Glutamatergic neuron (in vitro differentiated cells): Measurements from ENCODE around the gene CLEC19A. TPM values are rescaled to one million over a fixed set of nuclear protein-coding genes. Genes with fewer than 3 reads are reported as not detected.

Source experiments
- DNase-seq: peaks from one replicate; pipeline ENCODE4 v3.0.0; 2022
- H3K27ac Mint-ChIP-seq: one replicate; pipeline ENCODE4 v1.8.0; 2020; ENCODE audit warnings: mild to moderate bottlenecking, mixed read lengths, inconsistent platforms; ENCODE audit not compliant: unreplicated experiment
- H3K27me3 Mint-ChIP-seq: one replicate; pipeline ENCODE4 v1.8.0; 2020; ENCODE audit warnings: mild to moderate bottlenecking, moderate library complexity, mixed read lengths, inconsistent platforms; ENCODE audit not compliant: unreplicated experiment
- H3K36me3 Mint-ChIP-seq: one replicate; pipeline ENCODE4 v1.8.0; 2020; ENCODE audit warnings: mild to moderate bottlenecking, mixed read lengths, inconsistent platforms; ENCODE audit not compliant: unreplicated experiment
- H3K4me1 Mint-ChIP-seq: one replicate; pipeline ENCODE4 v1.8.0; 2020; ENCODE audit warnings: mild to moderate bottlenecking, low read depth, mixed read lengths, inconsistent platforms; ENCODE audit not compliant: unreplicated experiment
- H3K4me3 Mint-ChIP-seq: one replicate; pipeline ENCODE4 v1.8.0; 2020; ENCODE audit warnings: mild to moderate bottlenecking, mixed read lengths, inconsistent platforms; ENCODE audit not compliant: unreplicated experiment
- H3K9me3 Mint-ChIP-seq: one replicate; pipeline ENCODE4 v1.8.0; 2020; ENCODE audit warnings: mild to moderate bottlenecking, moderate library complexity, mixed read lengths, inconsistent platforms; ENCODE audit not compliant: unreplicated experiment
- total RNA-seq: library from RNA; stranded (reverse); fragmentation: NEBNext Ultra II Directional; extraction: Animal tissue kit (Norgen Biotek cat#: 25700); gene quantifications from one replicate; pipeline ENCODE4 v1.2.1, GENCODE V29; 2021; ENCODE audit not compliant: unreplicated experiment
- TF ChIP-seq, protein P1 (sequence below): fragments of 200-600 bp; sonication (generic); IDR thresholded peaks from one replicate; pipeline ENCODE4 v1.5.0; 2021; ENCODE audit not compliant: partially characterized antibody, unreplicated experiment

CLEC19A gene
- total RNA-seq, 1 donor from 2014 or later = not detected

DNA sequence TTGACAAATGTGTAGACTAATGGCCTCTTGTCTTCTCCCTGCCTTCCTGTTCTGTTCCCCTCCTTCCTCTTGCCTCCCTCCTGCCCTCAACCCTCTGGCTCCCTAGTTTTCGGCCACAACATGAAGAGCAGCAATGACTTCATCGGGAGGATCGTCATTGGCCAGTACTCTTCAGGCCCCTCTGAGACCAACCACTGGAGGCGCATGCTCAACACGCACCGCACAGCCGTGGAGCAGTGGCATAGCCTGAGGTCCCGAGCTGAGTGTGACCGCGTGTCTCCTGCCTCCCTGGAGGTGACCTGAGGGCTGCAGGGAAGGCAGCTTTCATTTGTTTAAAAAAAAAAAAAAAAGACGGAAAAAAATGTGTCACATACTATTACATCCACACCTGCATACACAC lies 18.8 kb upstream of the CLEC19A start:
- H3K4me1 Mint-ChIP-seq = peaks cover 4% of the 10 kb centered on the region
- H3K27me3 Mint-ChIP-seq = peaks cover 1% of the 10 kb centered on the region
- no peak overlapping the region for H3K27ac Mint-ChIP-seq

DNA sequence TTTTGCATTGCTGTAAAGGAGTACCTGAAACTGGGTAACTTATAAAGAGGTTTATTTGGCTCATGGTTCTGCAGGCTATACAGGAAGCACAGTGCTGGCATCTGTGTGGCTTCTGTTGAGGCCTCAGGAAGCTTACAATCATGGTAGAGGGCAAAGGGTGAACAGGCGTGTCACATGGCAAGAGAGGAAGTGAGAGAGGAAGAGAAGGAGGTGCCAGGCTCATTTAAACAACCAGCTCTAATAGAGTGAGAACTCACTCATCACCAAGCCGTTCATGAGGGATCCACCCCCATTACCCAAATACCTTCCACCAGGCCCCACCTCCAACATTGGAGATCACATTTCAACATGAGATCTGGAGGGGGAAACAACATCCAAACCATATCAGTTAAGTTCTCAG lies 16.4 kb upstream of the CLEC19A start:
- TF ChIP-seq, protein P1, sequence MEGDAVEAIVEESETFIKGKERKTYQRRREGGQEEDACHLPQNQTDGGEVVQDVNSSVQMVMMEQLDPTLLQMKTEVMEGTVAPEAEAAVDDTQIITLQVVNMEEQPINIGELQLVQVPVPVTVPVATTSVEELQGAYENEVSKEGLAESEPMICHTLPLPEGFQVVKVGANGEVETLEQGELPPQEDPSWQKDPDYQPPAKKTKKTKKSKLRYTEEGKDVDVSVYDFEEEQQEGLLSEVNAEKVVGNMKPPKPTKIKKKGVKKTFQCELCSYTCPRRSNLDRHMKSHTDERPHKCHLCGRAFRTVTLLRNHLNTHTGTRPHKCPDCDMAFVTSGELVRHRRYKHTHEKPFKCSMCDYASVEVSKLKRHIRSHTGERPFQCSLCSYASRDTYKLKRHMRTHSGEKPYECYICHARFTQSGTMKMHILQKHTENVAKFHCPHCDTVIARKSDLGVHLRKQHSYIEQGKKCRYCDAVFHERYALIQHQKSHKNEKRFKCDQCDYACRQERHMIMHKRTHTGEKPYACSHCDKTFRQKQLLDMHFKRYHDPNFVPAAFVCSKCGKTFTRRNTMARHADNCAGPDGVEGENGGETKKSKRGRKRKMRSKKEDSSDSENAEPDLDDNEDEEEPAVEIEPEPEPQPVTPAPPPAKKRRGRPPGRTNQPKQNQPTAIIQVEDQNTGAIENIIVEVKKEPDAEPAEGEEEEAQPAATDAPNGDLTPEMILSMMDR = no peak
- no peak overlapping the region for H3K4me3 Mint-ChIP-seq
- no peak for DNase-seq
- peaks cover 2% of the 10 kb centered on the region for H3K9me3 Mint-ChIP-seq
- peaks cover 1% of the 10 kb centered on the region for H3K27me3 Mint-ChIP-seq
- peaks cover 4% of the 10 kb centered on the region for H3K4me1 Mint-ChIP-seq
- H3K36me3 Mint-ChIP-seq = peaks cover 16% of the 10 kb centered on the region
- H3K27ac Mint-ChIP-seq = no peak overlapping the region

More for the DNA sequence above, 18.8 kb upstream of the CLEC19A start:
- TF ChIP-seq, protein P1 = no peak
- DNase-seq = no peak
- no peak overlapping the region for H3K4me3 Mint-ChIP-seq
- H3K36me3 Mint-ChIP-seq = peaks cover 16% of the 10 kb centered on the region
- peaks cover 2% of the 10 kb centered on the region for H3K9me3 Mint-ChIP-seq

DNA sequence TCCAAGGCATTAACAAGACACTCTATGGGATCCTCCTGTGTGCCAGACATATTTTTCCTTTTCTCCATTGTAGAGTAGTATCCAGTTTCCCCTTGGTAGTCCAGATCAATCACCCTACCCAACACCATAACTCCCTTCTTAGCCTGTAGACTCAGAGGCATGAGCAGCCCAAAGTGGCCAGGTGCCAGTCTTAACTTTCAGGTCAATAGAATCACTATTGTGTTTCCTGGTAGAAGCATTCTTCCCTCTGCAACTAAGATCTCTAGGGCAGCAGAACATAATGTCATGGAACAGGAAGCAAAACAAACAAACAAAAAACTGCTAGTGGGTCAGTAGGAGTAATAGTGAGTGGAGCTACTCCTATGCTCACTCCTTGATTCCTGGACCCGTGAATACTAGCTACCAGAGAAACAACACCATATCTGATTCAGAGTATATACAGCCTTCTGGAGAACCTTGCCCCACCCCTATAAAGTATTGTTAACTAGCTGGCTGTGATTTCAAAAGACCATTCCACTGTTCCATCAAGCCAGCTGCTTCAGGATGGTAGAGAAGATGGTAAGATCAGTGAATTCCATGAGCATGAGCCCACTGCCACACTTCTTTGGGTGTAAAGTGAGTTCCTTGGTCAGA lies 11.2 kb upstream of the CLEC19A start:
- peaks cover 4% of the 10 kb centered on the region for H3K27me3 Mint-ChIP-seq
- TF ChIP-seq, protein P1 = no peak
- H3K9me3 Mint-ChIP-seq = peaks cover 6% of the 10 kb centered on the region
- DNase-seq = no peak
- peaks cover 7% of the 10 kb centered on the region for H3K36me3 Mint-ChIP-seq
- no peak overlapping the region for H3K27ac Mint-ChIP-seq
- H3K4me1 Mint-ChIP-seq = no peaks in the 10 kb centered on the region
- H3K4me3 Mint-ChIP-seq = no peak overlapping the region

DNA sequence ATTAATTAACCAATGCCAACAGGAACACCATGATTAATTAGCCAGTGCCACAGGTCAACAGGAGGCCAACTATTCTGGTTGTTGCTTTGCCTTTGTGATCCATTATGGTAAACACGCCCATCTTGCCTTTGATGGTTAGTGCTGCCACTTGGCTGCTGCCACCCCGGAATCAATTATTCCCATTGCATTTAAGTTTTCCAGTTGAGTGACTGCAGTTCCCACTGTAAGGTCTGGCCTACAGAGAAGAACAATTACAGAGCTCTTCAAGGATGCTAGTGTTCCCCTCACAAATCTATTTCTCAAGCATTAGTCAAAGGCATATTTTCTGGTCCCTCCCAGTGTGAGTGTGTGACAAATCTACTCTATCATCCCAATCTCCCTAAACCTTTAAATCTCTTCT lies 7.1 kb upstream of the CLEC19A start:
- H3K9me3 Mint-ChIP-seq = peaks cover 4% of the 10 kb centered on the region
- H3K27me3 Mint-ChIP-seq = peaks cover 2% of the 10 kb centered on the region
- TF ChIP-seq, protein P1 = no peak
- no peak overlapping the region for H3K27ac Mint-ChIP-seq
- no peak overlapping the region for H3K4me3 Mint-ChIP-seq
- H3K4me1 Mint-ChIP-seq = no peaks in the 10 kb centered on the region
- no peak for DNase-seq
- H3K36me3 Mint-ChIP-seq = peaks cover 7% of the 10 kb centered on the region

DNA sequence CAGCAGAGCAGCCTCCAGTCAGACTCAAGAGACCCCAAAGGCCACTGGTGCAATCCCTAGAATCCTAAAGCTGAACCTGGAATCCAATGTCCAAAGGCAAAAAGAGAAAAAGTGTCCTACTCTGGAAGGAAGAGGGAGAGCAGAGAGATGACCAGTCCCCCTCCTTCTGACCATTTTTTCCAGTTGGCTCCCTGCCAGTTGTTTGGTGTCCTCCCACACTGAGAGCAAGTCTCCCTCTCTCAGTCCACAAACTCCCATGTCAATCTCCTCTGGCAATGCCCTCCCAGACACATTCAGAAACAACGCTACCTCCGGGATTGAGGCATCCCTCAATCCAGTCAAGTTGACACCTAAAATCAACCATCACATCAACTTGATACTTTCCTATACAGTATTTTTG lies 4.3 kb upstream of the CLEC19A start:
- Mint-ChIP-seq H3K9me3 (peaks cover 4% of the 10 kb centered on the region), H3K4me3 (no peak overlapping the region), H3K36me3 (peaks cover 7% of the 10 kb centered on the region), H3K27me3 (peaks cover 2% of the 10 kb centered on the region), H3K27ac (no peak overlapping the region), H3K4me1 (no peaks in the 10 kb centered on the region)
- DNase-seq = no peak
- TF ChIP-seq, protein P1 = no peak
